Measurements from ENCODE around the gene GDA.

The GDA gene

GRCh38 chr9:72226146-72226812 lies 77.0 kb downstream of the GDA start:
- H3K4me1 ChIP-seq (ENCODE audit: control insufficient read depth in 2 of 2, insufficient read depth in 2 of 2, low read length in 2 of 2): no peaks in the 10 kb centered on the region
- no peak overlapping the region for H3K9ac ChIP-seq (ENCODE audit: low read depth in 1 of 2, low read length in 2 of 2)
- H3K36me3 ChIP-seq (ENCODE audit: control insufficient read depth in 2 of 2, insufficient read depth in 2 of 2, low read length in 2 of 2): peaks cover 3% of the 10 kb centered on the region in 2 donors

GRCh38 chr9:72228282-72228681 lies 79.0 kb downstream of the GDA start:
- Histone ChIP-seq H3K9ac (ENCODE audit: low read depth in 1 of 2, low read length in 2 of 2) (no peak overlapping the region), H3K4me3 (ENCODE audit: low read length in 2 of 2) (no peak overlapping the region), H3K27me3 (ENCODE audit: control insufficient read depth in 2 of 2, insufficient read depth in 2 of 2, low read length in 2 of 2) (no peaks in the 10 kb centered on the region), H3K4me1 (ENCODE audit: control insufficient read depth in 2 of 2, insufficient read depth in 2 of 2, low read length in 2 of 2) (no peaks in the 10 kb centered on the region), H3K36me3 (ENCODE audit: control insufficient read depth in 2 of 2, insufficient read depth in 2 of 2, low read length in 2 of 2) (peaks cover 3% of the 10 kb centered on the region in 2 donors), H3K27ac (ENCODE audit: low read depth in 2 of 2, low read length in 2 of 2) (no peak overlapping the region), H3K9me3 (ENCODE audit: control insufficient read depth in 2 of 2, low read length in 2 of 2) (no peaks in the 10 kb centered on the region)

More at GRCh38 chr9:72226146-72226812, 77.0 kb downstream of the GDA start:
- Histone ChIP-seq H3K27ac (ENCODE audit: low read depth in 2 of 2, low read length in 2 of 2) (no peak overlapping the region), H3K9me3 (ENCODE audit: control insufficient read depth in 2 of 2, low read length in 2 of 2) (no peaks in the 10 kb centered on the region), H3K27me3 (ENCODE audit: control insufficient read depth in 2 of 2, insufficient read depth in 2 of 2, low read length in 2 of 2) (no peaks in the 10 kb centered on the region), H3K4me3 (ENCODE audit: low read length in 2 of 2) (no peak overlapping the region)

- peaks cover under 1 to 3% of the 10 kb centered on the region in 2 donors for H3K36me3 ChIP-seq (ENCODE audit: control insufficient read depth in 2 of 2, insufficient read depth in 2 of 2, low read length in 2 of 2)
- H3K27me3 ChIP-seq (ENCODE audit: control insufficient read depth in 2 of 2, insufficient read depth in 2 of 2, low read length in 2 of 2): no peaks in the 10 kb centered on the region
- H3K4me1 ChIP-seq (ENCODE audit: control insufficient read depth in 2 of 2, insufficient read depth in 2 of 2, low read length in 2 of 2): no peaks in the 10 kb centered on the region
- H3K9ac ChIP-seq (ENCODE audit: low read depth in 1 of 2, low read length in 2 of 2): no peak overlapping the region
- H3K9me3 ChIP-seq (ENCODE audit: control insufficient read depth in 2 of 2, low read length in 2 of 2): no peaks in the 10 kb centered on the region
- H3K27ac ChIP-seq (ENCODE audit: low read depth in 2 of 2, low read length in 2 of 2): no peak overlapping the region
- no peak overlapping the region for H3K4me3 ChIP-seq (ENCODE audit: low read length in 2 of 2)
Observed at GRCh38 chr9:72232778-72233177, 83.5 kb downstream of the GDA start.

- H3K36me3 ChIP-seq (ENCODE audit: control insufficient read depth in 2 of 2, insufficient read depth in 2 of 2, low read length in 2 of 2): no peaks in the 10 kb centered on the region
- no peaks in the 10 kb centered on the region for H3K9me3 ChIP-seq (ENCODE audit: control insufficient read depth in 2 of 2, low read length in 2 of 2)
- H3K4me1 ChIP-seq (ENCODE audit: control insufficient read depth in 2 of 2, insufficient read depth in 2 of 2, low read length in 2 of 2): no peaks in the 10 kb centered on the region
- no peaks in the 10 kb centered on the region for H3K27me3 ChIP-seq (ENCODE audit: control insufficient read depth in 2 of 2, insufficient read depth in 2 of 2, low read length in 2 of 2)
- no peak overlapping the region for H3K27ac ChIP-seq (ENCODE audit: low read depth in 2 of 2, low read length in 2 of 2)
- no peak overlapping the region for H3K9ac ChIP-seq (ENCODE audit: low read depth in 1 of 2, low read length in 2 of 2)
- H3K4me3 ChIP-seq (ENCODE audit: low read length in 2 of 2): no peak overlapping the region
Observed at GRCh38 chr9:72247549-72247948, 98.3 kb downstream of the GDA start.

GRCh38 chr9:72251589-72251988 lies 102.3 kb downstream of the GDA start:
- H3K27me3 ChIP-seq (ENCODE audit: control insufficient read depth in 2 of 2, insufficient read depth in 2 of 2, low read length in 2 of 2): peaks cover 0 to 3% of the 10 kb centered on the region in 2 donors
- H3K9ac ChIP-seq (ENCODE audit: low read depth in 1 of 2, low read length in 2 of 2): no peak overlapping the region
- no peak overlapping the region for H3K27ac ChIP-seq (ENCODE audit: low read depth in 2 of 2, low read length in 2 of 2)
- no peaks in the 10 kb centered on the region for H3K36me3 ChIP-seq (ENCODE audit: control insufficient read depth in 2 of 2, insufficient read depth in 2 of 2, low read length in 2 of 2)
- H3K4me1 ChIP-seq (ENCODE audit: control insufficient read depth in 2 of 2, insufficient read depth in 2 of 2, low read length in 2 of 2): no peaks in the 10 kb centered on the region
- H3K4me3 ChIP-seq (ENCODE audit: low read length in 2 of 2): no peak overlapping the region
- no peaks in the 10 kb centered on the region for H3K9me3 ChIP-seq (ENCODE audit: control insufficient read depth in 2 of 2, low read length in 2 of 2)

- Histone ChIP-seq H3K4me3 (ENCODE audit: low read length in 2 of 2) (no peak overlapping the region), H3K9me3 (ENCODE audit: control insufficient read depth in 2 of 2, low read length in 2 of 2) (no peaks in the 10 kb centered on the region), H3K9ac (ENCODE audit: low read depth in 1 of 2, low read length in 2 of 2) (no peak overlapping the region), H3K27ac (ENCODE audit: low read depth in 2 of 2, low read length in 2 of 2) (no peak overlapping the region), H3K27me3 (ENCODE audit: control insufficient read depth in 2 of 2, insufficient read depth in 2 of 2, low read length in 2 of 2) (peaks cover 0 to 4% of the 10 kb centered on the region in 2 donors), H3K4me1 (ENCODE audit: control insufficient read depth in 2 of 2, insufficient read depth in 2 of 2, low read length in 2 of 2) (no peaks in the 10 kb centered on the region), H3K36me3 (ENCODE audit: control insufficient read depth in 2 of 2, insufficient read depth in 2 of 2, low read length in 2 of 2) (no peaks in the 10 kb centered on the region)
Observed at GRCh38 chr9:72254901-72255545, 105.8 kb downstream of the GDA start.

GRCh38 chr9:72255569-72255968 lies 106.3 kb downstream of the GDA start:
- H3K27me3 ChIP-seq (ENCODE audit: control insufficient read depth in 2 of 2, insufficient read depth in 2 of 2, low read length in 2 of 2): peaks cover 0 to 4% of the 10 kb centered on the region in 2 donors
- no peaks in the 10 kb centered on the region for H3K36me3 ChIP-seq (ENCODE audit: control insufficient read depth in 2 of 2, insufficient read depth in 2 of 2, low read length in 2 of 2)
- H3K4me3 ChIP-seq (ENCODE audit: low read length in 2 of 2): no peak overlapping the region
- H3K4me1 ChIP-seq (ENCODE audit: control insufficient read depth in 2 of 2, insufficient read depth in 2 of 2, low read length in 2 of 2): no peaks in the 10 kb centered on the region
- H3K9ac ChIP-seq (ENCODE audit: low read depth in 1 of 2, low read length in 2 of 2): no peak overlapping the region
- no peaks in the 10 kb centered on the region for H3K9me3 ChIP-seq (ENCODE audit: control insufficient read depth in 2 of 2, low read length in 2 of 2)
- H3K27ac ChIP-seq (ENCODE audit: low read depth in 2 of 2, low read length in 2 of 2): no peak overlapping the region

- Histone ChIP-seq H3K27ac (ENCODE audit: low read depth in 2 of 2, low read length in 2 of 2) (no peak overlapping the region), H3K36me3 (ENCODE audit: control insufficient read depth in 2 of 2, insufficient read depth in 2 of 2, low read length in 2 of 2) (no peaks in the 10 kb centered on the region), H3K9ac (ENCODE audit: low read depth in 1 of 2, low read length in 2 of 2) (no peak overlapping the region), H3K4me1 (ENCODE audit: control insufficient read depth in 2 of 2, insufficient read depth in 2 of 2, low read length in 2 of 2) (no peaks in the 10 kb centered on the region), H3K9me3 (ENCODE audit: control insufficient read depth in 2 of 2, low read length in 2 of 2) (no peaks in the 10 kb centered on the region), H3K4me3 (ENCODE audit: low read length in 2 of 2) (no peak overlapping the region), H3K27me3 (ENCODE audit: control insufficient read depth in 2 of 2, insufficient read depth in 2 of 2, low read length in 2 of 2) (peaks cover 0 to 4% of the 10 kb centered on the region in 2 donors)
Observed at GRCh38 chr9:72256931-72257330, 107.7 kb downstream of the GDA start.

GRCh38 chr9:72257814-72258213 lies 108.6 kb downstream of the GDA start:
- no peaks in the 10 kb centered on the region for H3K9me3 ChIP-seq (ENCODE audit: control insufficient read depth in 2 of 2, low read length in 2 of 2)
- H3K27ac ChIP-seq (ENCODE audit: low read depth in 2 of 2, low read length in 2 of 2): no peak overlapping the region
- H3K9ac ChIP-seq (ENCODE audit: low read depth in 1 of 2, low read length in 2 of 2): no peak overlapping the region
- H3K4me1 ChIP-seq (ENCODE audit: control insufficient read depth in 2 of 2, insufficient read depth in 2 of 2, low read length in 2 of 2): no peaks in the 10 kb centered on the region
- H3K27me3 ChIP-seq (ENCODE audit: control insufficient read depth in 2 of 2, insufficient read depth in 2 of 2, low read length in 2 of 2): peaks cover 0 to 4% of the 10 kb centered on the region in 2 donors
- H3K4me3 ChIP-seq (ENCODE audit: low read length in 2 of 2): no peak overlapping the region
- no peaks in the 10 kb centered on the region for H3K36me3 ChIP-seq (ENCODE audit: control insufficient read depth in 2 of 2, insufficient read depth in 2 of 2, low read length in 2 of 2)

- H3K9ac ChIP-seq (ENCODE audit: low read depth in 1 of 2, low read length in 2 of 2): no peak overlapping the region
- H3K36me3 ChIP-seq (ENCODE audit: control insufficient read depth in 2 of 2, insufficient read depth in 2 of 2, low read length in 2 of 2): no peaks in the 10 kb centered on the region
- H3K27ac ChIP-seq (ENCODE audit: low read depth in 2 of 2, low read length in 2 of 2): no peak overlapping the region
- no peaks in the 10 kb centered on the region for H3K27me3 ChIP-seq (ENCODE audit: control insufficient read depth in 2 of 2, insufficient read depth in 2 of 2, low read length in 2 of 2)
- H3K4me3 ChIP-seq (ENCODE audit: low read length in 2 of 2): no peak overlapping the region
- no peaks in the 10 kb centered on the region for H3K9me3 ChIP-seq (ENCODE audit: control insufficient read depth in 2 of 2, low read length in 2 of 2)
- no peaks in the 10 kb centered on the region for H3K4me1 ChIP-seq (ENCODE audit: control insufficient read depth in 2 of 2, insufficient read depth in 2 of 2, low read length in 2 of 2)
Observed at GRCh38 chr9:72262063-72262462, 112.8 kb downstream of the GDA start.
